SU-DHL-6 (cell line): ENCODE measurements around the gene OR1A2.

Experiments
- H2AFZ ChIP-seq: fragments of 200-600 bp; sonication (generic); 2 replicates; pipeline ENCODE4 v1.6.1; 2014; ENCODE audit warnings: low read depth, mild to moderate bottlenecking, moderate library complexity, mixed read lengths, antibody characterized with exemption, low read length; ENCODE audit not compliant: severe bottlenecking
- H3F3A ChIP-seq: fragments of 200-600 bp; shearing (Covaris generic); 2 replicates; pipeline ENCODE4 v1.6.0; 2016; ENCODE audit warnings: antibody characterized with exemption, mild to moderate bottlenecking; ENCODE audit not compliant: insufficient read depth
- H3K27ac ChIP-seq: fragments of 200-600 bp; sonication (generic); 2 replicates; pipeline ENCODE4 v1.5.1; 2016; ENCODE audit warnings: low read depth, mild to moderate bottlenecking, low read length, moderate library complexity, mixed read lengths
- H3K27me3 ChIP-seq: fragments of 200-600 bp; sonication (generic), shearing (Covaris generic); 2 replicates; pipeline ENCODE4 v1.6.0; 2014; ENCODE audit warnings: mild to moderate bottlenecking, low read length
- H3K36me3 ChIP-seq: fragments of 200-600 bp; sonication (generic); 2 replicates; pipeline ENCODE4 v1.6.1; 2014; ENCODE audit warnings: mild to moderate bottlenecking, low read length, mixed read lengths
- H3K4me2 ChIP-seq: fragments of 300-600, 200-600 bp; shearing (Covaris generic), sonication (generic); 2 replicates; pipeline ENCODE4 v1.6.0; 2014; ENCODE audit warnings: low read length, low read depth, mild to moderate bottlenecking; ENCODE audit not compliant: poor library complexity, severe bottlenecking
- H3K4me3 ChIP-seq: fragments of 200-600 bp; sonication (generic); 2 replicates; pipeline ENCODE4 v1.5.1; 2014; ENCODE audit warnings: antibody characterized with exemption, low read length, mild to moderate bottlenecking, mixed read lengths; ENCODE audit not compliant: insufficient read depth, poor library complexity, severe bottlenecking
- H3K79me2 ChIP-seq: fragments of 200-600 bp; sonication (generic); 2 replicates; pipeline ENCODE4 v1.6.1; 2014; ENCODE audit warnings: mild to moderate bottlenecking, low read length, moderate library complexity; ENCODE audit not compliant: insufficient read depth
- H3K9ac ChIP-seq: fragments of 200-600 bp; sonication (generic); 2 replicates; pipeline ENCODE4 v1.7.0; 2014; ENCODE audit warnings: mild to moderate bottlenecking, low read length
- H3K9me2 ChIP-seq: fragments of 200-600 bp; sonication (generic); replicated peaks from 2 replicates; pipeline ENCODE4 v1.6.1; 2014; ENCODE audit warnings: low read length; ENCODE audit not compliant: insufficient read depth
- H3K9me3 ChIP-seq: fragments of 200-600 bp; sonication (generic); 2 replicates; pipeline ENCODE4 v1.6.1; 2014; ENCODE audit warnings: low read length, mixed read lengths; ENCODE audit not compliant: insufficient read depth
- H4K20me1 ChIP-seq: fragments of 200-600 bp; sonication (generic); 2 replicates; pipeline ENCODE4 v1.6.1; 2014; ENCODE audit warnings: low read depth, mild to moderate bottlenecking, antibody characterized with exemption, low read length, moderate library complexity, mixed read lengths
- EZH2phosphoT487 ChIP-seq: fragments of 200-600 bp; sonication (generic), shearing (Covaris generic); conservative IDR thresholded peaks from 2 replicates; pipeline ENCODE4 v1.6.1; 2018; ENCODE audit warnings: mild to moderate bottlenecking, antibody characterized with exemption, low read length, moderate library complexity, mixed read lengths
- TF ChIP-seq, protein P1 (sequence below): fragments of 200-600 bp; sonication (generic); IDR thresholded peaks from one replicate; pipeline ENCODE4 v1.5.1; 2017; ENCODE audit warnings: antibody characterized with exemption, mild to moderate bottlenecking, low read length, moderate library complexity; ENCODE audit not compliant: insufficient read depth, poor library complexity, severe bottlenecking

OR1A2 gene, protein sequence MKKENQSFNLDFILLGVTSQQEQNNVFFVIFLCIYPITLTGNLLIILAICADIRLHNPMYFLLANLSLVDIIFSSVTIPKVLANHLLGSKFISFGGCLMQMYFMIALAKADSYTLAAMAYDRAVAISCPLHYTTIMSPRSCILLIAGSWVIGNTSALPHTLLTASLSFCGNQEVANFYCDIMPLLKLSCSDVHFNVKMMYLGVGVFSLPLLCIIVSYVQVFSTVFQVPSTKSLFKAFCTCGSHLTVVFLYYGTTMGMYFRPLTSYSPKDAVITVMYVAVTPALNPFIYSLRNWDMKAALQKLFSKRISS

DNA sequence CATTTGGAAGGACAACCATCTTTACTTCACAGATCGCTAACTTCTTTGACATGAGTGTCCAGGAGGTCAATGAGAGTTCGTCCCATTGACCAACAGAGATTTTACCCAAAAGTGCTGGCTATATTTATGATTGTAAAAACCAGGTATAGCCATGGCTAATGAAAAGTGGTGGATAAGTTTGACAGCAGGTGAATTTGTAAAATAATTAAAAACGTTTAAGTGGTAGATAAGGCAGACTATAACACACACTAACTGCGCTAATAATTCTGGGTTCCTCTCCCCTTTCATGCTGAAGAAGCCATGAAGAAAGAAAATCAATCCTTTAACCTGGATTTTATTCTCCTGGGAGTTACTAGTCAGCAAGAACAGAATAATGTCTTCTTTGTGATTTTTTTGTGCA, at the start of gene OR1A2:
Gene OR1A2, plus strand, starts transcription at position 301 of the 400 bp plus-strand sequence. Its CDS starts 0 bp downstream, at position 301.
- no peaks in the 10 kb centered on the region for H4K20me1 ChIP-seq
- no peaks in the 10 kb centered on the region for H3K27me3 ChIP-seq
- TF ChIP-seq, protein P1, sequence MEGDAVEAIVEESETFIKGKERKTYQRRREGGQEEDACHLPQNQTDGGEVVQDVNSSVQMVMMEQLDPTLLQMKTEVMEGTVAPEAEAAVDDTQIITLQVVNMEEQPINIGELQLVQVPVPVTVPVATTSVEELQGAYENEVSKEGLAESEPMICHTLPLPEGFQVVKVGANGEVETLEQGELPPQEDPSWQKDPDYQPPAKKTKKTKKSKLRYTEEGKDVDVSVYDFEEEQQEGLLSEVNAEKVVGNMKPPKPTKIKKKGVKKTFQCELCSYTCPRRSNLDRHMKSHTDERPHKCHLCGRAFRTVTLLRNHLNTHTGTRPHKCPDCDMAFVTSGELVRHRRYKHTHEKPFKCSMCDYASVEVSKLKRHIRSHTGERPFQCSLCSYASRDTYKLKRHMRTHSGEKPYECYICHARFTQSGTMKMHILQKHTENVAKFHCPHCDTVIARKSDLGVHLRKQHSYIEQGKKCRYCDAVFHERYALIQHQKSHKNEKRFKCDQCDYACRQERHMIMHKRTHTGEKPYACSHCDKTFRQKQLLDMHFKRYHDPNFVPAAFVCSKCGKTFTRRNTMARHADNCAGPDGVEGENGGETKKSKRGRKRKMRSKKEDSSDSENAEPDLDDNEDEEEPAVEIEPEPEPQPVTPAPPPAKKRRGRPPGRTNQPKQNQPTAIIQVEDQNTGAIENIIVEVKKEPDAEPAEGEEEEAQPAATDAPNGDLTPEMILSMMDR: no peak
- H3K79me2 ChIP-seq: no peaks in the 10 kb centered on the region
- H3K36me3 ChIP-seq: no peaks in the 10 kb centered on the region
- H3K4me3 ChIP-seq: no peak within 1 kb of the TSS
- no peaks in the 10 kb centered on the region for H3K9me2 ChIP-seq
- no peak within 1 kb of the TSS for H2AFZ ChIP-seq
- no peak within 1 kb of the TSS for H3K4me2 ChIP-seq
- H3K27ac ChIP-seq: no peak within 1 kb of the TSS
- H3K9me3 ChIP-seq: 0 out of 2 replicates have a peak, but pooled peaks cover 4% of the 10 kb centered on the region
- no peak within 1 kb of the TSS for H3K9ac ChIP-seq
- H3F3A ChIP-seq: no peaks in the 10 kb centered on the region

DNA sequence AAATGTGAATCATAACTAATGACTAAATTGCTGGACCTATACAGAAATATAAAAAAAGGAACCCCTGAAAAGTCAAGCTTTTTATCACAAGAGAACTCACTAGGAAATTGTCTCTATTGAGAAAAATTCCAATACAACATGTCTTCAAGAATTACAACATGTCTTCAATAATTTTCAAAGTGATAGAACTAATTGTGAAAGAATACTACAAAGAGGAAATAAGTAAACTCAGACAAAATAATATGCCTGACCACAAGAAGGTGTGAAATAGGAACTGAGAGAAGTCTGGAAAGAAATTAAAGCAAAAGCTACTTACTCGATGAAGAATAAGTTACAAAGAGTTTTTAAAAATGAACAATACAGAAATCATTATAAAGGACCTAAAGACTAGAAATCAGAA, 40.1 kb upstream of the OR1A2 start:
- no peak overlapping the region for H3K4me2 ChIP-seq
- no peak overlapping the region for H3K4me3 ChIP-seq
- H3K9ac ChIP-seq: no peak overlapping the region
- no peaks in the 10 kb centered on the region for H3F3A ChIP-seq
- no peak overlapping the region for H3K27ac ChIP-seq
- no peak overlapping the region for H2AFZ ChIP-seq
- no peaks in the 10 kb centered on the region for H3K9me2 ChIP-seq
- H3K36me3 ChIP-seq: no peaks in the 10 kb centered on the region
- no peaks in the 10 kb centered on the region for H3K79me2 ChIP-seq
- no peaks in the 10 kb centered on the region for H3K27me3 ChIP-seq
- no peaks in the 10 kb centered on the region for H3K9me3 ChIP-seq
- H4K20me1 ChIP-seq: no peaks in the 10 kb centered on the region
- TF ChIP-seq, protein P1: no peak
- no peak for TF ChIP-seq EZH2phosphoT487

DNA sequence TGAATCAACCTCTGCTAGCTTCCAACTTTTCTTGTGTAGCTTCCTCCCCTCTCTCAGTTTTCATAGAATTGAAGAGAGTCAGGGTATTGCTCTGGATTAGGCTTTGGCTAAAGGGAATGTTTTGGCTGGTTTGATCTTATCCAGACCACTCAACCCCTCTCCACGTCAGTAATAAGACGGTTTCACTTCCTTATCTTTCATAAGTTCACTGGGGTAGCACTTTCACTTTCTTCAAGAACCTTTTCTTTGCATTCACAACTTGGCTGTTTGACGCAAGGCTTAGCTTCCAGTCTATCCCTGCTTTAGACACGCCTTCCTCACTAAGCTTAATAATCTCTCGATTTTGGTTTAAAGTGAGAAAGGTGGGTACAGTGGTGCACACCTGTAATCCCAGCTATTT, 29.7 kb upstream of the OR1A2 start:
- no peak overlapping the region for H2AFZ ChIP-seq
- no peak for TF ChIP-seq EZH2phosphoT487
- TF ChIP-seq, protein P1: no peak
- no peaks in the 10 kb centered on the region; the same call in 1 of the 2 replicates for H3K27me3 ChIP-seq
- H3K36me3 ChIP-seq: no peaks in the 10 kb centered on the region
- H3K9ac ChIP-seq: no peak overlapping the region
- no peak overlapping the region for H3K27ac ChIP-seq
- H3F3A ChIP-seq: no peaks in the 10 kb centered on the region
- H3K4me2 ChIP-seq: no peak overlapping the region
- H3K79me2 ChIP-seq: no peaks in the 10 kb centered on the region
- no peaks in the 10 kb centered on the region for H4K20me1 ChIP-seq
- H3K4me3 ChIP-seq: no peak overlapping the region
- no peaks in the 10 kb centered on the region for H3K9me2 ChIP-seq
- no peaks in the 10 kb centered on the region for H3K9me3 ChIP-seq
